Measurements from ENCODE around the gene NFIA.

GRCh38 chr1:61182480-61182879 lies 100.1 kb downstream of the NFIA start:
- TF ChIP-seq EZH2 (IDR thresholded peaks at IDR 0.05) (no peak), POLR2AphosphoS5 (IDR thresholded peaks at IDR 0.05; ENCODE audit: borderline replicate concordance, low read depth, low read length) (no peak), FOXP2 (optimal IDR thresholded peaks at IDR 0.05; ENCODE audit: control extremely low read depth, extremely low read length, insufficient read depth) (no peak)
